Fibroblast of skin of scalp (primary cell): Measurements from ENCODE around the gene MANSC1.
"Not testable (repeated sequence)": the region's sequence is repeated elsewhere in the genome, so short reads cannot be mapped to it uniquely, and the experiment has no call there.

Source experiments
- DNase-seq: peaks from one replicate; pipeline ENCODE4 v3.0.0-alpha.2; 2013

Gene MANSC1

DNA sequence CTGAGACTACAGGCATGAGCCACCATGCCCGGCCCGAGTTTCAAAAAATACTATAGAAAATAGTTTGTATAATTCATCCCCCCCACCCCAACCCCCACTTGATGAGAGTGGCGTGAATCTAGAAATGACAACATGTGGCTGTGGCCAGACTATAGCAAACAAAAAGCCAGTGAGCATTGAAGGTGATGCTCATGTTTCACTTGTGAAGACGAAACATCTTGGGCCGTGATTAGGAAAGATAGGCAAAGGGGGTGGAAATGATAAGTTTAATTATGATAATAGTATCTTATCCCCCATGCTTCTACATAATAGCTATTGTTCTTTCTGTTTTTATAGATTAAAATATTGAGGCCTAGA lies 15.4 kb upstream of the MANSC1 start:
- DNase-seq, result no peak

DNA sequence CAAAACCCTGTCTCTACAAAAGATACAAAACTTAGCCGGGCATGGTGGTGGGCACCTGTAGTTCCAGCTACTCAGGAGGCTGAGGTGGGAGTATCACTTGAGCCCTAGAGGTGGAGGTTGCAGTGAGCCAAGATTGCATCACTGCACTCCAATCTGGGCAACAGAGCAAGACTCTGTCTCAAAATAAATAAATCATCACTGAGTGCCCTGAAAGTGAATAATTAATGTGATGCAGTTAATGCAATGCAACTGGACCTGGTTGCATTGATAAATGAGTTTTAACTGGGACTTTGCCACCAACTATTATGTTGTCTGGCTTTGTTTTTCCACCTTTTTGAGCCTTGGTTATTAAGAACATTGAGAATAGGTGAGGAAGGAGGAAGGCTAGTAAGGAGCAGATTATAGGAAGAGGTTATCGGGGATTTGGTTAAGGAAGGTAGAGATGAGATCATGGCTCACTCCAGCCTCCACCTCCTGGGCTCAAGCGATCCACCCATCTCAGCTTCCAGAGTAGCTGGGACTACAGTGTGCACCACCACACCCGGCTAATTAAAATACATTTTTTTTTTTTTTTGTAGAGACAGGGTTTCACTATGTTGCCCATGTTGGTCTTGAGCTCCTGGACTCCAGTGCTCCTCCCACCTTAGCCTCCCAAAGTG lies 14.9 kb upstream of the MANSC1 start:
- DNase-seq, result no peak

DNA sequence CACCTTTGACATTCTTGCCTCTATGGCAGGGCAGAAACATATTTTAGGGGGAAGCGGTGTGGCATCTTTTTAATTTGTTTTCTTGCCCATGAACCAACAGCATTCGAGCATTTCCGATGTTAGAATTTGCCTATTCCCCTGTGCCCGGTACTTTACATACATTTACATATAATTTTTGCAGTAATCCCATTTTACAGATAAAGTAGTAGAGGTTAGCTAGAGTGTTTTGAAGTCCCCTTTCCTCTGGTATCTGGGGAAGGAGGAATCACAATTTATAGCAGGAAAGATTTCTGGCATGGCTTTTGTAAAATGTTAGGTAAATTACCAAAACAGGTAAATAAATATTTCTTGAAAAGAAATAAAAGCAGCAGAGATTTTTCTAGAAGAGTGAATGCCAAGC lies 8.5 kb upstream of the MANSC1 start:
- no peak for DNase-seq

DNA sequence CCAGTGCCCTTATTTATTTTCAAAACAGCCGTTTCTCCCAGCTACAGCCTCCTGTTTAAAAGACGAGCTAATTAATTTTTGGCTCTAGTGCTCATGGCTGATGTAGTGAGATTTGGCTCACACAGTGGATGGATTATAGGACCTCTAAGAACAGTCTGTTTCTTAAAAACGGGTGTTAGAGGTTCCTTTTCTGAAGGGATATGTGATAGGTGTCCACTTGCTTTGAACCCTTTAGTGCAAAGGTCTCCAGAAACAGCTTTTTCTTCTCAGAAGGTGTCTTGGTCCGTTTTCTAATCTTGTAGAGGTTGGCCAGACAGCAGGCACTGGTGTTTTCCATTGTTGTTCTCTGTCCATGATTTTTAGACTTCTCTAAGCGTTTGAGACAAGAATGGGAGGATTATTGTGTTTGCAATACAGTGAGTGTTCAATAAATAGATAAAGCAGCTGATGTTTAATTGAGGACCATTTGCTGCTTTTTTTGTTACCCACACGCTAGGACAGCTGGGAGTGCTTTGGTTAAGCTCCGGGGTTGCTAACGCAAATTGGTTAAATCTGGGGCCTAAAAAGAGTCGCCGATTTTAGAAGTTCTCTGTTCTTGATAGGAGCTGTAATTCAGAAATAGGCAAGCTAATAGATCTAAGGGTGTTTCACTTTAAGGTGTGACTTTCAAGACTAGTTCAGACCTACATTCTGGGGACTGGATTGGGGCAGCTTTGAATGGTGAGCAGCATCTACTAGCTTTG lies 7.8 kb upstream of the MANSC1 start:
- DNase-seq, result no peak

DNA sequence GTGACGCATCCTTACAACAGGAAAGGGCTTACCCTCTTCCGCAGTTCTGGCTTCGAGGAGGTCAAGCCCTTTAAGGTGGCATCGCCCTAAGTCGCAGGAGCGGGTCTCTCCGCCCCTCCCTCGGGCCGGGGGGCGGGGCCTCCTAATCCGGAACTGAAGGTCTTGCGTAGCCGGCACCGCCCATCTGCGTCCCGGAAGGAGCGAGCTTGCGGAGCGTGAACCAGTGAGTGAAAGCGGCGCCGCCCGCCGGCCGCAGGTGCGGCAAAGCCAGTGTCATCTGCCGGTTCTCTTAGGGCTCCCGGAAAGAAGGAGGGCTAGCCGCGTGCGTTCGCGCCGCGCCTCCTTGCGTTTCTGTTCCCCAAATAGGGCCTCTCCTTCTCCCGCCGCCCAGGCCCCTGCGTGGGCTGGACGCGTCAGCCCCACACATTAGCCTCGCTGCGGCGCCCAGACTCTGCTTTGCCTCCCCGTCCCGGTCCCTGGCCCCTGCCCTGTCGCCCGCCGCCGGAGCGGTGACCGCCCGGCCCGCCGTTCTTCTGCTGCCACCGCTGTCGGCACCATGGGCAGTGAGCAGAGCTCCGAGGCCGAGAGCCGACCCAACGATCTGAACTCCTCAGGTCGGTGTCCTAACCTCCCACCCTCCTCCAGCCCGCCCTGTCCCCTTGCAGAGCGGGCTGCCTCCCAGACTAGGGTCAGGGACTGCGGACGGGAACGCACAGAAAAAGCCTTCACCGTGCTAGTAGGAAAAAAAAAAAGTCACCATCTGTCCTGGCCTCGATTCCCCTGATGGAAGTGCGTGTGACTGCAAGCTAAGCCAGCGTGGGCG lies 7.1 kb upstream of the MANSC1 start, which contains the start of gene BORCS5:
TSS of gene BORCS5 (plus strand) at position 183 of the 823 bp plus-strand sequence. CDS start at position 557, 374 bp downstream.
- peak; percentile 92 for DNase-seq

DNA sequence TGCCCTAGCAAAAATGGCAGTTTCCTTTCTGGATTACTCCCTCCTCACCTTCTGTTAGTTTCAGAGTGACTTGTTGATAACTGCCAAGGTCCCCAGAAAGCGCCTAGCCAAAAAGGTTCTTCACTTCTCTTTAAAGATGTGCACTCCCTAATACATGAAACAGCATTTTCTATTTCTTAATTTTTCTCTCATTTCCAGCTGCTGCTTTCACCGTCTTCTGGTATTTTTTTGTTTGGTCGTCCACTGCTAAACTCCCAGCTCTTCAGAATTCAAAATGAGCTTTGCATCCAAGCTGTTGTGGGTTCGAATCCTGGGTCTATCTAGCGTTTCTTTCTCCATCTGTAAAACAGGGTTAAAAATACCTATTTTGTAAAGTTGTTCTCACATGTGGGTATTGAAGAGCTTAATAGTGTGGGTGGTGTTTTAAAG lies 6.4 kb upstream of the MANSC1 start:
- DNase-seq, result no peak

DNA sequence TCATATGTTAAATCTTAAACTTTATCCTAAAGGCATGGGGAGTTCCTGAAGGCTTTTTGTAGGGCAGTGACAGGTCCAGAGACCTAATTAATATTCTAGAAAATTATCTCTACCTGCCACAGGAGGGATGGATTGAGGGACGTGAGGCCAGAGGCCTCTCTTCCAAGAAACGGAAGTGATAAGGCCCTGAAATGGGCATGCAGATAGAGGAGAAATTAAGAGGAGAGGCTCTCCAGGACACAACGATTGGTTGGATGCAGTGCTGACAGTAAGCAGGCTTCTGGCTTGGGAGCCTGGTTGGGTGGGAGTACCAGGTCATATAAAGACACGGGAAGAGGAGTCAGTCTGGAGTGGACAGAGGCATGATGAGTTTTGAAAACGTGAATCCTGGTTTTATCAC lies 3.8 kb upstream of the MANSC1 start:
- DNase-seq, result no peak

DNA sequence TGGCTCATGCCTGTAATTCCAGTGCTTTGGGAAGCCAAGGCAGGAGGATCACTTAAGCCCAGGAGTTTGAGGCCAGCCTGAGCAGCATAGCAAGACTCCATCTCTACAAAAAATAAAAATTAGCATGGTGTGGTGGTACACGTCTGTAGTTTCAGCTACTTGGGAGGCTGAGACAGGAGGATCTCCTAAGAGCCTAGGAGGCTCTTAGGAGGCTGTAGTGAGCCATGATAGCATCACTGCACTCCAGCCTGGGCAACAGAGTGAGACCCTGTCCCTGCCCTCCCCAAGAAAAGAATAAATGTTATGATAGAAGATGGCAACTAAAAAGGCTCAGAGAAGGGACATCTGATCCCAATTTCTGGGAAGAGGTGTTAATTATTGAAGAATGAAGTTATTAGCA lies 3.2 kb upstream of the MANSC1 start:
- no peak for DNase-seq

DNA sequence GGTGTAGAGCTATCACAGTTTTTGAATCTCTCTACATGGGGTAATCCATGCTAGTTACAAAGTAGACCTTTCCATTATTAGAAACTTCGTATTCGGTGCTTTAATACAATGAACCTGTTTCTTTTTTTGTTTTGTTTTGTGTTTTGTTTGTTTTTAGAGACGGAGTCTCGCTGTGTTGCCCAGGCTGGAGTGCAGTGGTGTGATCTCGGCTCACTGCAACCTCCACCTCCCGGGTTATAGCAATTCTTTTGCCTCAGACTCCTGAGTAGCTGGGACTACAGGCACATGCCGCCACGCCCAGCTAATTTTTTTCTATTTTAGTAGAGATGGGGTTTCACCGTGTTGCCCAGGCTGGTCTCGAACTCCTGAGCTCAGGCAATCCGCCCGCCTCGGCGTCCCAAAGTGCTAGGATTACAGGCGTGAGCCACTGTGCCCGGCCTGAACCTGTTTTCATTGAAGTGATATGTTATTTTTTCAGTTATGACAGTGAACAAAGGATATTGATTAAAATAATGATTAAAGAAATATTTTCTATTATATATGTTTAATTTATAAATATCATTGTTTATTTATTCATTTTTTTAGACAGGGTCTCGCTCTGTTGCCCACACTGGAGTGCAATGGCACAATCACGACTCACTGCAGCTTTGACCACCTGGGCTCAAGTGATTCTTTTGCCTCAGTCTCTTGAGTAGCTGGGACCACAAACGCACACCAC lies 1.6 kb upstream of the MANSC1 start:
- DNase-seq, result not testable (repeated sequence)

DNA sequence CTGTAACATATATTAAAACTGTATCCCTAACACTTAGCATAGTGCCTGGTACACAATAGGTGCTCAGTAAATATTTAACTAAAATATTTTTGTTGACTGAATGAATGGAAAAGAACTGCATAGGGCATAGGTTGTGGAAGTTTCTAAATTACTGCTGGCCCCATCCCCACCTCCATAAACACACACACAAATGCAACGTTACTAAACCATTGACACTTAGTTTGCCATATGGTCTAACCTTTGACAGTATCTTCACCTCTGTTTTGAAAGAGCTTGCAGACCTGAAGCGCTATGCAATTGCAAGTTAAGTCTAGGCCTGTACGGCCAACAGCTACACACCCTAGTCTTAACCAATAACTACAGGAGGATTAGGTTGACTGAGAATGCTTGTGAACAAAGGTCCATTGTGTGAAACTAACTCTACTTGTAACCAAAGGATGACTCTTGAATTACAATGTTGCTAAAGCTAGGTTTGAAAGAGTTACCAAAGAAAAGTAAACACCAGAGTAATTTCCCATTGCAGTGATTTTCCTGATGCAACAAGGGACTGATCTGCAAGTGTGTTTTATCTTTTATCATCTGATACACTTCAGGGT lies 924 bp upstream of the MANSC1 start:
- no peak for DNase-seq

DNA sequence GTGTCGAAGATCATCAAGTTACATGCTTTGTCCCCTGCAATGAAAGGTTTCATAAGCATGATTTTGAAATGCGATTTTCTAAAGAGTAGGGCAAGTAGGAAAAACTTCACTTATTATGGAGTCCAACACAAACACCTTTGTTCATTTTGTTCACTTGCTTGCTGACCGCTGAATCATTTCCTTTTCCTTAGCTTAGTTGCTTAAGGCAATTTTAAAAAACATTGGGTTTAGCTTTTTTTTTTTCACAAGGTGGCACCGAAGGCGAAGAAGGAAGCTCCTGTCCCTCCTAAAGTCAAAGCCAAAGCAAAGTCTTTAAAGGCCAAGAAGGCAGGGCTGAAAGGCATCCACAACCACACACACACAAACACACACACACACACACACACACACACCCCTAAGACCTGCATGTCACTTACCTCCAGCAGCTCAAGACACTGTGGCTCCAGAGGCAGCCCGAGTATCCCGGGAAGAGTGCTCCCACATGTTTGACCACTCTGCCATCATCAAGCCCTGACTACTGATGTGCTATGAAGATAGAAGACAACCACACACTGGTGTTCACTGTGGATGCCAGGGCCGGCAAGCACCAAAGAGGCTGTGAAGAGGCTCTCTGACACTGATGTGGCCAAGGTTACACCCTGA lies 11.4 kb downstream of the MANSC1 start:
- no peak for DNase-seq

DNA sequence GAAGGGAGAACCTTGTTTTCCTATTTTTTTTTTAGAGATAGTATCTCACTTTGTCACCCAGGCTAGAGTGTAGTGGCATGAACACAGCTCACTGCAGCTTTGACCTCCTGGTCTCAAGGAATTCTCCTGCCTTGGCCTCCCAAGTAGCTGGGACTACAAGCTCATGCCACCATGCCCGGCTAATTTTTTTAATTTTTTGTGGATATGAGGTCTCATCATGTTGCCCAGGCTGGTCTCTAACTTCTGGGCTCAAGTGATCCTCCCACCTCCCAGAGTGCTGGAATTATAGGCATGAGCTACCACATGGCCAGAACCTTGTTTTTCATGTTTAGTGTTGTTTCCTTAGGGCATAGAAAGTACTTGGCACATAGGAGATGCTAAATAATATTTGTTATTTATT lies 13.5 kb downstream of the MANSC1 start:
- DNase-seq, result no peak

DNA sequence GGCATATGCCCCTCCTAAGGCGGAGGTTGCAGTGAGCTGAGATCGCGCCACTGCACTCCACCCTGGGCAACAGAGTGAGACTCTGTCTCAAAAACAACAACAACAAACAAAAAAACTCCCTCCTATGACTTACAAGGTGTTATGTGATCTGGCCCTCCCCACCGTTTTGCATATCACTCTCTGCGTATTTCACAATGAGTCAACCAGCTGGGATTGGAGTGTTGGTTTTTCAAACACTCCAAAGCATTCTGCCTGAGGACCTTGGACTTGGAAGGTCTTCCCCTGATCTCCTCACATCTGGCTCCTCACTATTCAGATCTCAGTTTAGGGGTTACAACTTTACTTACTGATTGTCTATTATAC lies 14.0 kb downstream of the MANSC1 start:
- DNase-seq, result peak; percentile 11

DNA sequence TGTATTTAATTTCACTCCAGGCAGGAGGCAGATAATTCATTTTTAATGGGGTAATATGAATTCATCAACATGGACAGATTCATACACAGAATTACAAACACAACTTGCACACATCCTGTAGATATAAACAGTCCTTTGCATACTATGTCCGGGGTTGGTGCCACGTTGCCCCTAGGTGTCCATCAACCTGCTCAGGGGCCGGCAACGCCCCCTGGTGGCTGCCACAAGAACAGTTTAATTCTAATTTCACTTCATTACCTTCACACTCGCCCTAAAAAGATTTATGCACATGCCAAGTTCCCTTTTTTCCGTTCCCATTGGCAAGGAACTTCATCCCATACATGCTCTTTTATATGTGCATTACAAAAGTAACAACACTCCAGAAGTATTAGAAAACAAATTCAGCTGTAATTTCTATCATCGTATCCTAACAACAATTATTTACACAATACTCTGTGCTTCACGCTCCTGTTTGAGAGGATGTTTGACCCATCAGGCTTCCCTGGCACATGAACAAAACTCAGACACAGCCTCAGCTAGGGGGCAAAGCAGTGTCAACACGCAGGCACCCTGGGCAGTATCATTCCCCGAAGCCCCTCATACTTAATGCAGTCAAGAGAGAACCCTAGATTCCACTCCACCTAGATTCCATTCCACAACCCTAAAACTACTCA lies 15.5 kb downstream of the MANSC1 start:
- DNase-seq, result peak; percentile 46

DNA sequence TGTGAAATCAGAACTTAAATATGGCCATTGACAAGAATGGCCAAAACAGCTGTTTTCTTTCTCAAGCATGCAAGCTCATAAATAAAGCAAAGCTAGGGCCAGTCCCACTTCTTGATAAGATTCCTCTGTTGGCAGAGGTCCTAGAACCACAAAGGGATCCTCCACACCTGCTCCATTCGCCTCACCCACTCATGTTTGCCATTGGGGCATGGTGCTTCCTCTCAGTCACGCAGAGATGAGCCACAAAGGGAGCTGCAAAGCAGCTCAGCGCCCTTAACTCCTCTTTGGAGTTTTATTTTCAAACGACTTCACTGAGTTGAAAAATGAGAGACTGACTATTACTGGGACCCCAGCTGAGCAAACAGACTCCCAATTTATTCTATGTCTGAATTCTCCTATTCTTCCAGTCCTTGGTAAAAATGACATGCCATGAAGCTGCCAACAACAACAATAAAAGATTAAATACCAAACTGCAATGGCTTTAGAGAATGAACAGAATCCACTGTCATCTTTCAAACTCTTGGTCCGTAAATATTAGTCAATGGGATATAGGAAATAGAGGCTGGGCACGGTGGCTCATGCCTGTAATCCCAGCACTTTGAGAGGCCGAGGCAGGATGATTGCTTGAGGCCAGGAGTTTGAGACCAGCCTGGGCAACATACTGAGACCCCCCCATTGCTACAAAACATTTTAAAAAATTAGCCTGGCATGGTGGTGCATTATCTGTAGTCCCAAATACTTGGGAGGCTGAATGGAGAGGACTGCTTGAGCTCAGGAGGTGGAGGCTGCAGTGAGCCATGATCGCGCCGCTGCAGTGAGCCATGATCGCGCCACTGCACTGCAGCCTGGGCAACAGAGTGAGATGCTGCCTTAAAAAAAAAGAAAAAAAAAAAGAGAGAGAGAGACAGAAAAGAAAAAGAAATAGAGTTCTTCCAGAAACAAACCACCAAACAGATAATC lies 16.4 kb downstream of the MANSC1 start:
- peak; percentile 60 for DNase-seq

DNA sequence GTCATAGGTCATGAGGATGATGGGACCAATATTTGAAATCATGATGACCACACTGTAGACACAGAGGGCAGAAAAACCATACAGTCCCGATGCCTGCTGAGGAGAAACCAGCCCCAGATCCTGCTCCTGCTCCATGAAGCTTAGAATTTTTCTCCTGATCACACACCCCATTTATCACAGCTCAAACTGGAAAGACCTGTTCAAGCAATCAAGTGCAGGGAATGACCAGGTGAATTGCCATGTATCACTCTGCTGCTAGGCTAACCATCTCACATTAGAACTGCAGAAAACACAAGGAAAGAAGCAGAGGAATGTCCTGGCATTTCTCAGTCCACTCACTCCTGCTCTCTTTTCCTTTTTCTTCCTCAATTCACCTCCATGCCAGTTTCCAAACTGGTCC lies 18.1 kb downstream of the MANSC1 start:
- DNase-seq, result no peak

DNA sequence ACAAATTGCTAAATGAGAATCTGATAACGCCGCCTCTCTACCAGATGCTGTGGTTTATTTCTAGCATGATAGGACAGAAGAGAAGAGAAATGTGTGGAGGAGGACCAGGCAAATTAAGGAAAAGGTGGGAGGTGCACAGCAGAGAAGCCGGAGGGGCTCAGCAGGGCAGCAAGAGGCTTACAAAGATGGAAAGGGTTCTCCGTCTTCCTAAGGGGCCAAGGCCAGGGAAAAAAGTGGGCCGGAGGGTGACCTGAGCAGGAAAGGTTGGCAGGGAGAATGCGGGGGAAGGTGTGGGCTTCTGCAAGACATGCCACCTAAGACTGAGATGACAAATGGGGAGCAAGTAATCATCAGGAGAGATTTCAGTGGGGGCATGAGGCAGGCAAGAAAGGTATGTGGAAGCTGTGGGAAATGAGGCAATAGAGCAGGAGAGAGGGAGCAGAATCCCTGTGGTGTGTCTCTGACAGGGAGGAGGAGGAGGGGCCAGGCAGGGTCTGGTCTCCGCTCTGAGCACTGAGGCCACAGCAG lies 18.7 kb downstream of the MANSC1 start:
- peak; percentile 37 for DNase-seq

DNA sequence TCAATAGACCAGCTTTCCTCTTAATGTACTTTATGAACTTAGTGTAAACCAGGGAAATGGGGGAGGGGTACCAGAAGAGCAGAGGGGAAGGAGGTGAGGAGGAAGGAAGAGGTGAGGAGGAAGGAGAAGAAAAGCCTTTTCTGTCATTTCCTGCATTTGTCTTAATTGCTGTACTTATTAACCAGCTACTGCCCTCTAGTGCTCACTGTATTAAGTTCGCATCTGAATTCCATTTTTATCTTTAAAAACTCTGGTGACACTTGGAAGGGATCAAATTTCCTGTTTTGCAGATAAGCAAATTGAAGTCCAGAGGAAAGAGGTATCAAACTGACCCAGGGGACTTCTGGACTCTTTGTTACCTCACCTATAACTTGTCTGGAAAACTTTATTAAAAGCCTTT lies 22.2 kb downstream of the MANSC1 start:
- DNase-seq, result peak; percentile 67

DNA sequence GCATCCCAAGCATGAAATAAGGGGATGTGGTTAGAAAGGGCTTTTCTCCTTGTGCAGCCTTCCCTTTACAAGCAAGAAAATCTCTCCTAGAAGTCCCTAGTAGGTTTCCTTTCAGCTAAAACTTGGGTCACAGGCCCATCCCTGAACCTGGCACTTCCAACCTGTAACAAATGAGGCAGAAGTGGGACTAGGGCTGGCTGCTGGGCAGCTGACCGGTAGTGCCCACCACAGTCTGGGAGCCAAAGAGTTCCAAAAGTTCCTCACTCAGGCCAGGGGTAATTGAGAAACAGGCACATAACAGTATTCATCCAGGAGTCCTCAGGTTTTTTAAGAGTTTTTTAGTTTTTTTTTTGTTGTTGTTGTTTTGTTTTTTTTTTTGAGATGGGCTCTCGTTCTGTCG lies 23.8 kb downstream of the MANSC1 start:
- DNase-seq, result no peak

DNA sequence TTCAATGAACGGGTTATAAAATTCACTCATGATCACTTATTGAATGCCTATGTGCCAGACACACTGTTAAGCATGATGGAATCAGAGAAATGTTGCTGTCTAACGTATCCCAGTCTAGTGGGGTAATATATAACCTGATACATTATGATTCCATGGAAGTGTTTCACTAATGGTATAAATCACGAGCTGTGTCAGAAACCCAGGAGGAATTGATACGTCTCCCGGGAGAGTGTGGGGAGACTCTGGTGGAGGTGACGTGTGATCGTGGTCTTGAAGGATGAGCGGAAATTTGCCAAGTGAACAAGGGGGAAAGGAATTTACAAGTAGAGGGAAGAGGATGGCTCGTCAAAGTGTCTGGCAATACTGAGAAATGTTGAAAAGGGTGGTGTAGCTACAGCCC lies 26.5 kb downstream of the MANSC1 start:
- peak; percentile 73 for DNase-seq
